K562 (cell line): ENCODE measurements around the gene SORT1. TPM values are rescaled to one million over a fixed set of nuclear protein-coding genes. Genes with fewer than 3 reads are reported as not detected.

ENCODE experiments used
- ATAC-seq: fragments of 200-7000 bp; cut with Tn5 transposase; 3 replicates; pipeline ENCODE4 v1.9.1; 2020; ENCODE audit warnings: moderate library complexity
- BruUV-seq: library from RNA; stranded (reverse); fragments of 400-500 nt; replicated peaks from 2 replicates; lab custom pipeline; 2021; lab: Mats Ljungman, UMichigan
- CTCF ChIA-PET: fragments of 300-600 bp; formaldehyde crosslinking; extraction: SDS; loops from one replicate; lab custom pipeline; 2021; ENCODE audit warnings: low intra/inter-chr PET ratio; lab: Yijun Ruan, JAX
- POLR2A ChIA-PET: fragments of 300-600, 350-650 bp; sonication (Branson Sonifier 250); formaldehyde crosslinking; extraction: SDS; loops from one replicate; lab custom pipeline; 2021; ENCODE audit warnings: antibody characterized with exemption, inconsistent platforms; lab: Yijun Ruan, JAX
- DNase-seq, 4 experiments: peaks; one replicate each; pipeline versions ENCODE4 v3.0.0 to v3.0.0-alpha.2; 2011 to 2018; ENCODE audit warnings: low spot score in 3 of 4, mixed read lengths in 3 of 4; ENCODE audit errors: extremely low read depth in 1 of 4
- FAIRE-seq: peaks from 2 replicates; lab custom pipeline; 2011; peaks lifted over from hg19 to GRCh38; lab: Jason Lieb, UNC
- H2AFZ ChIP-seq: 2 replicates; pipeline ENCODE4 v1.6.0; 2011; ENCODE audit warnings: low read depth, low read length, control low read depth, inconsistent platforms
- H3K27ac ChIP-seq: fragments of 200-600 bp; 3 replicates; pipeline ENCODE4 v1.8.0; 2011; ENCODE audit warnings: low read depth, mild to moderate bottlenecking, control low read depth, inconsistent platforms, low read length, moderate library complexity, mixed read lengths; ENCODE audit errors: extremely low read depth
- H3K27me3 ChIP-seq, 2 experiments: fragments of 300-600 bp in 1 of 2; 2 replicates in 1 of 2; 3 replicates in 1 of 2; pipeline versions ENCODE4 v1.6.0 to v1.8.0; 2011; ENCODE audit warnings: inconsistent platforms in 2 of 2, low read length in 2 of 2, mild to moderate bottlenecking in 1 of 2, mixed read lengths in 1 of 2, moderate library complexity in 1 of 2; ENCODE audit not compliant: control insufficient read depth in 2 of 2, insufficient read depth in 2 of 2
- H3K36me3 ChIP-seq: fragments of 300-600 bp; 3 replicates; pipeline ENCODE4 v1.8.0; 2011; ENCODE audit warnings: mild to moderate bottlenecking, low read length, inconsistent platforms; ENCODE audit not compliant: control insufficient read depth, insufficient read depth
- H3K4me1 ChIP-seq, 2 experiments: fragments of 200-600 bp in 1 of 2; replicated peaks in 1 of 2; 2 replicates in 1 of 2; 3 replicates in 1 of 2; pipeline versions ENCODE4 v1.5.1 to v1.8.0; 2011; ENCODE audit warnings: inconsistent platforms in 2 of 2, low read length in 2 of 2, mild to moderate bottlenecking in 1 of 2, mixed read lengths in 1 of 2, moderate library complexity in 1 of 2; ENCODE audit not compliant: control insufficient read depth in 2 of 2, insufficient read depth in 2 of 2
- H3K4me2 ChIP-seq: 2 replicates; pipeline ENCODE4 v1.6.1; 2011; ENCODE audit warnings: low read length, control low read depth, inconsistent platforms, mixed read lengths; ENCODE audit not compliant: insufficient read depth
- H3K4me3 ChIP-seq: fragments of 200-600 bp; sonication (generic), shearing (Covaris generic); 2 replicates; pipeline ENCODE4 v1.5.1; 2016; ENCODE audit warnings: control low read depth, inconsistent platforms
- H3K79me2 ChIP-seq: fragments of 200-600 bp; 3 replicates; pipeline ENCODE4 v1.8.0; 2011; ENCODE audit warnings: low read length, inconsistent platforms; ENCODE audit not compliant: control insufficient read depth, insufficient read depth
- H3K9ac ChIP-seq, 2 experiments: 2 replicates each; pipeline versions ENCODE4 v1.6.0 to v1.6.1; 2011; ENCODE audit warnings: low read depth in 2 of 2, low read length in 2 of 2, control low read depth in 1 of 2, inconsistent platforms in 1 of 2, mild to moderate bottlenecking in 1 of 2, mixed read lengths in 1 of 2; ENCODE audit not compliant: insufficient read depth in 1 of 2
- H3K9me1 ChIP-seq: one replicate; pipeline ENCODE4 v1.6.0; 2011; ENCODE audit warnings: inconsistent platforms, mild to moderate bottlenecking, low read length, moderate library complexity; ENCODE audit not compliant: control insufficient read depth, insufficient read depth
- H3K9me3 ChIP-seq: replicated peaks from 2 replicates; pipeline ENCODE4 v1.5.1; 2011; ENCODE audit warnings: low read depth, low read length, inconsistent platforms; ENCODE audit not compliant: control insufficient read depth, insufficient read depth
- H4K20me1 ChIP-seq: replicated peaks from 2 replicates; pipeline ENCODE4 v1.6.1; 2011; ENCODE audit warnings: low read length, inconsistent platforms, mixed read lengths; ENCODE audit not compliant: control insufficient read depth, insufficient read depth
- CBFA2T2 ChIP-seq: fragments of 450-650 bp; conservative IDR thresholded peaks from 2 replicates; pipeline ENCODE4 v1.6.1; 2017; ENCODE audit warnings: mild to moderate bottlenecking
- FOXM1 ChIP-seq, 2 experiments: fragments of 450-650 bp in 1 of 2; sonication (generic) in 1 of 2; formaldehyde crosslinking in 1 of 2; IDR thresholded peaks; 2 replicates each; pipeline versions ENCODE4 v1.6.1 to v1.9.0; 2017 to 2022; ENCODE audit warnings: low read depth in 2 of 2, mild to moderate bottlenecking in 2 of 2, missing genetic modification reagents in 1 of 2, moderate library complexity in 1 of 2
- MXI1 ChIP-seq: IDR thresholded peaks from 2 replicates; pipeline ENCODE4 v1.6.1; 2011; ENCODE audit warnings: low read depth, mild to moderate bottlenecking, improper control_type of control experiment, low read length
- NCOA1 ChIP-seq: fragments of 450-650 bp; IDR thresholded peaks from 2 replicates; pipeline ENCODE4 v1.6.1; 2016; ENCODE audit warnings: low read depth
- SMAD1 ChIP-seq: fragments of 150-350 bp; IDR thresholded peaks from 2 replicates; pipeline ENCODE4 v1.6.1; 2014; ENCODE audit warnings: low read length, low read depth; ENCODE audit not compliant: partially characterized antibody
- SRSF7 ChIP-seq: fragments of 200-400 bp; formaldehyde crosslinking; optimal IDR thresholded peaks from 2 replicates; pipeline ENCODE3; 2017; ENCODE audit warnings: mild to moderate bottlenecking, low read depth, low read length
- ZKSCAN1 ChIP-seq: fragments of 150-350 bp; IDR thresholded peaks from 2 replicates; pipeline ENCODE4 v1.6.1; 2016; ENCODE audit warnings: low read depth, low read length
- ZNF75A ChIP-seq: fragments of 450-650 bp; formaldehyde crosslinking; IDR thresholded peaks from 2 replicates; pipeline ENCODE4 v1.4.0; 2020; ENCODE audit warnings: mild to moderate bottlenecking
- WGBS: fragments of 100-300 bp; shearing (Covaris generic); methylation state at CpG from one replicate; pipeline ENCODE4 v1.1.6; 2016; ENCODE audit warnings: low coverage, mixed read lengths; ENCODE audit not compliant: insufficient coverage; ENCODE audit errors: missing lambda C conversion rate; 5-methylcytosine and 5-hydroxymethylcytosine counted together
- in situ Hi-C: fragments of 300-500 bp; cut with MboI; formaldehyde crosslinking; loops from 4 replicates; pipeline ENCODE4 v1.15.0; 2018; ENCODE audit warnings: inconsistent platforms, mixed read lengths
- intact Hi-C: fragments of 100-400 bp; cut with micrococcal nuclease; formaldehyde crosslinking; loops from 2 replicates; pipeline ENCODE4 v1.14.2; 2022
- polyA plus RNA-seq, 8 experiments: library from polyadenylated mRNA; depleted of rRNA in 4 of 8; stranded (reverse) in 5 of 8; unstranded in 3 of 8; fragments of >200 nt; fragmentation: Nextera tagmentation in 2 of 8; fragmentation: Illumina TruSeq in 1 of 8; extraction: Ambion mirVana in 2 of 8; extraction: Trizol in 1 of 8; gene quantifications; 2 replicates each; pipeline versions ENCODE4 v1.2.1 to v1.2.3, GENCODE V29; 2011 to 2014; ENCODE audit warnings: inconsistent platforms in 1 of 8, missing spikeins in 1 of 8
- total RNA-seq, 7 experiments: library from RNA; depleted of rRNA in 6 of 7; stranded (reverse); fragments of >200 nt in 6 of 7; fragmentation: Illumina TruSeq in 2 of 7; extraction: Trizol in 2 of 7; gene quantifications; 2 replicates each; pipeline versions ENCODE4 v1.2.1 to v1.2.3, GENCODE V29; 2011 to 2021; ENCODE audit warnings: low replicate concordance in 1 of 7

Gene SORT1
- total and polyA plus RNA-seq, 9 of the 15 experiments (the other 6 are each of a cell fraction or from before 2014, with no cell fraction given) = 27.4 to 112 (median 65.0) TPM

- TF ChIP-seq SRSF7 (no peak), SMAD1 (no peak), ZNF75A (CRISPR knock-in tag) (no peak)
These were observed 85.5 kb downstream of the SORT1 start (continued) for GRCh38 chr1:109312246-109312645.

GRCh38 chr1:109309347-109309746 is 88.4 kb downstream of the SORT1 start:
- Histone ChIP-seq H2AFZ (no peak overlapping the region), H3K27ac (no peak overlapping the region), H3K9ac (no peak overlapping the region), H4K20me1 (peaks cover 16% of the 10 kb centered on the region), H3K27me3 (no peaks in the 10 kb centered on the region), H3K9me1 (no peaks in the 10 kb centered on the region), H3K4me2 (no peak overlapping the region), H3K9me3 (no peaks in the 10 kb centered on the region), H3K79me2 (no peaks in the 10 kb centered on the region), H3K36me3 (peaks cover 39% of the 10 kb centered on the region), H3K4me1 (peaks cover 18 to 36% of the 10 kb centered on the region in 2 experiments), H3K4me3 (no peak overlapping the region)
- ATAC-seq (no peak), DNase-seq (no peak), FAIRE-seq (no peak)
- CTCF ChIA-PET = no interaction called here
- in situ Hi-C loops (no loop called here), intact Hi-C loops (no loop called here)
- POLR2A ChIA-PET = interaction anchor here (0.9 to 4.6 kb wide), 3 partner anchors 13 to 31 kb away, joined by 3 to 29 read pairs (median 7); no protein-coding TSS in a partner anchor
- TF ChIP-seq NCOA1 (no peak), CBFA2T2 (no peak), MXI1 (no peak), FOXM1 (IDR thresholded peaks at IDR 0.05; ENCODE audit: low read depth) (no peak), FOXM1 (CRISPR knock-in tag; IDR thresholded peaks at IDR 0.05; ENCODE audit: low read depth) (no peak), ZKSCAN1 (no peak)
- BruUV-seq = no TSS peak
- WGBS = 41% methylated on average over 2 of the region's 2 CpGs
